ENCODE measurements around the gene RFX4.
"Not testable (repeated sequence)": the region's sequence is repeated elsewhere in the genome, so short reads cannot be mapped to it uniquely, and the experiment has no call there.

Gene RFX4

DNA sequence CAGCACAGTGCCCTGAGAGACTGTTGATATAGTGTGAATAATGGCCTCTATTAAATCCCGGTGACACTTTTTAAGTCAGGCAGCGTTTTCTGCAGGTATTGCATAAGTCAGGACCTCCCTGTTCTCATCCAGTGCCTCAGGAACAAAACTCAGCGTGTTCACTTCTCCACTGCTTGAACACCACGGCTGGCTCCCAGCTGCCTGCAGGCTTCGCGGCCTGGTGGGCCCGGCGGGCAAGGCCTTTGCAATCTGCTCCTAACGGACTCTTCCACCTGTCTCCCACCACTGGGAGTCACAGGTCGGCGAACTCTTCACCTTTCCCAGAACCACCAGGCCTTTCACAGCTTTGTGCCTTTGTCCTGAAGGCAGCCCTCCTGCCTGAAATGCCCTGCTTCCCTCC lies 18.7 kb downstream of the RFX4 start:
- no peaks in the 10 kb centered on the region for H3K9me2 ChIP-seq (replicated peaks; ENCODE audit: low read depth, low read length)
- H3K9me3 ChIP-seq (ENCODE audit: insufficient read depth, low read depth, low read length): no peaks in the 10 kb centered on the region
- no peaks in the 10 kb centered on the region for H3K4me1 ChIP-seq (ENCODE audit: insufficient read depth, low read length, poor library complexity, severe bottlenecking)
- TF ChIP-seq, protein P1, sequence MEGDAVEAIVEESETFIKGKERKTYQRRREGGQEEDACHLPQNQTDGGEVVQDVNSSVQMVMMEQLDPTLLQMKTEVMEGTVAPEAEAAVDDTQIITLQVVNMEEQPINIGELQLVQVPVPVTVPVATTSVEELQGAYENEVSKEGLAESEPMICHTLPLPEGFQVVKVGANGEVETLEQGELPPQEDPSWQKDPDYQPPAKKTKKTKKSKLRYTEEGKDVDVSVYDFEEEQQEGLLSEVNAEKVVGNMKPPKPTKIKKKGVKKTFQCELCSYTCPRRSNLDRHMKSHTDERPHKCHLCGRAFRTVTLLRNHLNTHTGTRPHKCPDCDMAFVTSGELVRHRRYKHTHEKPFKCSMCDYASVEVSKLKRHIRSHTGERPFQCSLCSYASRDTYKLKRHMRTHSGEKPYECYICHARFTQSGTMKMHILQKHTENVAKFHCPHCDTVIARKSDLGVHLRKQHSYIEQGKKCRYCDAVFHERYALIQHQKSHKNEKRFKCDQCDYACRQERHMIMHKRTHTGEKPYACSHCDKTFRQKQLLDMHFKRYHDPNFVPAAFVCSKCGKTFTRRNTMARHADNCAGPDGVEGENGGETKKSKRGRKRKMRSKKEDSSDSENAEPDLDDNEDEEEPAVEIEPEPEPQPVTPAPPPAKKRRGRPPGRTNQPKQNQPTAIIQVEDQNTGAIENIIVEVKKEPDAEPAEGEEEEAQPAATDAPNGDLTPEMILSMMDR (conservative IDR thresholded peaks at IDR 0.05; ENCODE audit: low read length): no peak
- no peak for TF ChIP-seq EZH2phosphoT487 (IDR thresholded peaks at IDR 0.05; ENCODE audit: borderline replicate concordance)
- H2AFZ ChIP-seq (ENCODE audit: low read length): no peak overlapping the region
- no peak overlapping the region for H3K4me2 ChIP-seq (ENCODE audit: low read depth, low read length, poor library complexity, severe bottlenecking)
- H4K20me1 ChIP-seq (ENCODE audit: insufficient read depth, low read length, poor library complexity, severe bottlenecking): no peaks in the 10 kb centered on the region
- no peak overlapping the region for H3K4me3 ChIP-seq (ENCODE audit: low read length, poor library complexity, severe bottlenecking)
- no peaks in the 10 kb centered on the region for H3K27me3 ChIP-seq (ENCODE audit: insufficient read depth, low read length, poor library complexity, severe bottlenecking)
- no peaks in the 10 kb centered on the region for H3K79me2 ChIP-seq (ENCODE audit: insufficient read depth, low read length)
- H3K36me3 ChIP-seq (ENCODE audit: insufficient read depth, low read length): no peaks in the 10 kb centered on the region
- H3F3A ChIP-seq (ENCODE audit: low read depth): no peaks in the 10 kb centered on the region
- H3K9ac ChIP-seq (ENCODE audit: low read depth, low read length, poor library complexity, severe bottlenecking): no peak overlapping the region

DNA sequence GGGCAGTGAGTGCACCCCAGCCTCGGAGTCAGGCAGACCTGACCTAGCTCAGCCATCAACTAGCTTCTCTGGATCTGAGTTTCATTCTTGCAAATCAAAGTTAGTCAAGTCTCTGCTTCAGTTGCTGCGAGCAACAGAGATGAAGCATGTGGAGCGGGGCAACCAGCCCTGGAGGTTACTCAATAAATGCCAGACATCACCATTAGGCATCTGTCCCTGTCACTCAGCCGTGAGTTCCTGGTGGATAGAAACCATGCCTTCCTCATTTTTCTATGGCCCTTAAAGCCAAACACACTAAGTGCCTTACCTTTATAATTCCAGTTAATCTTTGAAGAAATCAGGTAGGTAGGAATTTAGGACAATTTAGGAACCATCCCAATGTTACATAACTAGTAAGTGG lies 19.3 kb downstream of the RFX4 start:
- H3K9me3 ChIP-seq (ENCODE audit: insufficient read depth, low read depth, low read length): no peaks in the 10 kb centered on the region
- H2AFZ ChIP-seq (ENCODE audit: low read length): no peak overlapping the region

DNA sequence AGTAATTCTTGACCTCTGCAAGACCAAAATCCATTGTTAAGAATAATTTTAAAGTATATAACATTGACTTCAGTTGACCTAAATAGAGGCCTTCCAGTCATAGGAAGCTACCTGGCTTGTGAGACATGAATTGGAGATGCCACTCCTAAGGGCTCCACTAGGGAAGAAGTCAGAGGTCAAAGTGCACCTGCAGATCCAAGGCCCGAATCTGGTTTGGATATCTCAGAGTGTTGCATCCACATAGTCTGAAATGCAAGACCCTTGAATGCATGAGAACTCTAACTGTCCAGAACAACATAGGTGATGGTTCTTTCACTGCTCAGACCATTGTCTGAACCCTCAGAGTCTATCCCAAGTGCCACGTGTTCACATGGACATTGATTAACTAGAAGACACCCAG lies 22.4 kb downstream of the RFX4 start:
- no peak overlapping the region for H3K4me2 ChIP-seq (ENCODE audit: low read depth, low read length, poor library complexity, severe bottlenecking)
- no peaks in the 10 kb centered on the region for H4K20me1 ChIP-seq (ENCODE audit: insufficient read depth, low read length, poor library complexity, severe bottlenecking)
- no peaks in the 10 kb centered on the region for H3K79me2 ChIP-seq (ENCODE audit: insufficient read depth, low read length)
- no peaks in the 10 kb centered on the region for H3F3A ChIP-seq (ENCODE audit: low read depth)
- TF ChIP-seq, protein P1 (conservative IDR thresholded peaks at IDR 0.05; ENCODE audit: low read length): no peak
- TF ChIP-seq EZH2phosphoT487 (IDR thresholded peaks at IDR 0.05; ENCODE audit: borderline replicate concordance): no peak
- no peaks in the 10 kb centered on the region for H3K4me1 ChIP-seq (ENCODE audit: insufficient read depth, low read length, poor library complexity, severe bottlenecking)
- H3K27me3 ChIP-seq (ENCODE audit: insufficient read depth, low read length, poor library complexity, severe bottlenecking): no peaks in the 10 kb centered on the region
- no peaks in the 10 kb centered on the region for H3K36me3 ChIP-seq (ENCODE audit: insufficient read depth, low read length)
- H3K9me2 ChIP-seq (replicated peaks; ENCODE audit: low read depth, low read length): no peaks in the 10 kb centered on the region
- H2AFZ ChIP-seq (ENCODE audit: low read length): no peak overlapping the region
- H3K9me3 ChIP-seq (ENCODE audit: insufficient read depth, low read depth, low read length): no peaks in the 10 kb centered on the region
- H3K4me3 ChIP-seq (ENCODE audit: low read length, poor library complexity, severe bottlenecking): no peak overlapping the region
- no peak overlapping the region for H3K9ac ChIP-seq (ENCODE audit: low read depth, low read length, poor library complexity, severe bottlenecking)

More for the DNA sequence above, 19.3 kb downstream of the RFX4 start:
- Histone ChIP-seq H3K9ac (ENCODE audit: low read depth, low read length, poor library complexity, severe bottlenecking) (no peak overlapping the region), H3K27me3 (ENCODE audit: insufficient read depth, low read length, poor library complexity, severe bottlenecking) (no peaks in the 10 kb centered on the region), H3K4me1 (ENCODE audit: insufficient read depth, low read length, poor library complexity, severe bottlenecking) (no peaks in the 10 kb centered on the region), H3K9me2 (replicated peaks; ENCODE audit: low read depth, low read length) (no peaks in the 10 kb centered on the region), H3K36me3 (ENCODE audit: insufficient read depth, low read length) (no peaks in the 10 kb centered on the region), H3K79me2 (ENCODE audit: insufficient read depth, low read length) (no peaks in the 10 kb centered on the region), H3F3A (ENCODE audit: low read depth) (no peaks in the 10 kb centered on the region), H3K4me2 (ENCODE audit: low read depth, low read length, poor library complexity, severe bottlenecking) (no peak overlapping the region), H3K4me3 (ENCODE audit: low read length, poor library complexity, severe bottlenecking) (no peak overlapping the region), H4K20me1 (ENCODE audit: insufficient read depth, low read length, poor library complexity, severe bottlenecking) (no peaks in the 10 kb centered on the region)
- TF ChIP-seq, protein P1 (conservative IDR thresholded peaks at IDR 0.05; ENCODE audit: low read length): no peak
- TF ChIP-seq EZH2phosphoT487 (IDR thresholded peaks at IDR 0.05; ENCODE audit: borderline replicate concordance): no peak

DNA sequence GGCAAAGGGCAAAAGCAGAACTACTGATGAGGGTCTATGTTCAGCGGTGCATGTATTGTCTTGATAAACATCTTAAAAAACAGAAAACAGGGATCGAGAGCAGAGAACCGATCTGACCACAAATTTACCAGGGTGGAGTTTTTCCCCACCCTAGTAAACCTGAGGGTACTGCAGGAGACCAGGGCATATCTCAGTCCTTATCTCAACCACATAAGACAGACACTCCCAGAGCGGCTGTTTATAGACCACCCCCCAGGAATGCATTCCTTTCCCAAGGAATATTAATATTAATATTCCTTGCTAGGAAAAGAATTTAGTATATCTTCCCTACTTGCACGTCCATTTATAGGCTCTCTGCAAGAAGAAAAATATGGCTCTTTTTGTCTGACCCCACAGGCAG lies 37.8 kb downstream of the RFX4 start:
- H3K9ac ChIP-seq (ENCODE audit: low read depth, low read length, poor library complexity, severe bottlenecking); H3K4me2 ChIP-seq (ENCODE audit: low read depth, low read length, poor library complexity, severe bottlenecking); H4K20me1 ChIP-seq (ENCODE audit: insufficient read depth, low read length, poor library complexity, severe bottlenecking); H3K4me1 ChIP-seq (ENCODE audit: insufficient read depth, low read length, poor library complexity, severe bottlenecking); H3F3A ChIP-seq (ENCODE audit: low read depth); H3K4me3 ChIP-seq (ENCODE audit: low read length, poor library complexity, severe bottlenecking); H3K36me3 ChIP-seq (ENCODE audit: insufficient read depth, low read length); H3K9me2 ChIP-seq (replicated peaks; ENCODE audit: low read depth, low read length); H3K79me2 ChIP-seq (ENCODE audit: insufficient read depth, low read length); H3K27me3 ChIP-seq (ENCODE audit: insufficient read depth, low read length, poor library complexity, severe bottlenecking); H3K9me3 ChIP-seq (ENCODE audit: insufficient read depth, low read depth, low read length); H2AFZ ChIP-seq (ENCODE audit: low read length): not testable (repeated sequence)

All from Loucy (cell line).